ENCODE measurements around the gene PGP. TPM values are rescaled to one million over a fixed set of nuclear protein-coding genes. Genes with fewer than 3 reads are reported as not detected.
A peak's percentile ranks its signal among the peaks of the same experiment; 100 is the strongest.

Gene PGP
- total RNA-seq, 2 experiments from 2014 or later: 8.1 to 8.5 TPM

DNA sequence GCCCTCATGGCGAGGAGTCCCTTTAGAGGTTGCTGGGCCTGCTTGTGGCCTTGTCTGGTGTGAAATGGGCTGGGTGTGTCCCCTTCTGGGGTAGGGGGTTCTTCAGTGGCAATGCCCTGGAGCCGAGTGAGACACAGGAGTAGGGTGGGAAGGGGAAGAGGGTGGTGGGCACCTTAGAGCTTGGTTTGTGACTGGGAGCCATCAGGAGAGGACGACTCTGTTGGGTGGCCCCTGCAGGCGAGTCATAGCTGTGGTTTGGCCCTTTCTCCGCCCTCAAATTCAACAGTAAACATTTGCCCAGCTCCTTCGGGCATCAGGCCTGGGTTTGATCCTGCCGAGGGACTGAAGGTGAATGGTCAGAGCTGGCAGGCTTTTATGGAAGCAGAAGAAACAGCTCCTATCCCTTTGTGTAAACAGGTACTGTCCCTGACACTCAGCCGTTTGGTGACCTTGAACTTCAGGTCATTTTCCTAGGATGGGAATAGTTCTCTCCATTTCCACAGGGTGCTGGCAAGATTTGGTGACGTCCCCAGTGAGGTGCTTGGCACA, 11.7 kb upstream of the PGP start:
- Mint-ChIP-seq H3K27me3 (no peaks in the 10 kb centered on the region), H3K4me1 (ENCODE audit: low read depth) (peaks cover 15% of the 10 kb centered on the region), H3K36me3 (ENCODE audit: low read depth) (peaks cover 15% of the 10 kb centered on the region), H3K9me3 (no peaks in the 10 kb centered on the region), H3K4me3 (peak overlapping the region; percentile 71), H3K27ac (no peak overlapping the region)
- POLR2A ChIA-PET: interaction anchor here (1.1 to 1.3 kb wide), 2 partner anchors 11 to 24 kb away, joined by 3 to 5 read pairs; partner anchors contain the start of gene DNASE1L2
- Histone ChIP-seq H3K27ac (ENCODE audit: low read depth in 1 of 2, low read length in 2 of 2) (no peak overlapping the region), H3K4me3 (ENCODE audit: low read length) (no peak overlapping the region), H3K36me3 (ENCODE audit: insufficient read depth, low read length) (peaks cover 33% of the 10 kb centered on the region), H3K9me3 (ENCODE audit: control insufficient read depth in 1 of 2, insufficient read depth in 1 of 2, low read length in 2 of 2) (no peaks in the 10 kb centered on the region), H3K27me3 (ENCODE audit: control insufficient read depth in 1 of 2, insufficient read depth in 2 of 2, low read length in 2 of 2) (no peaks in the 10 kb centered on the region), H3K4me1 (ENCODE audit: insufficient read depth, low read length) (peaks cover 30% of the 10 kb centered on the region)
- DNase-seq: no peak
- intact Hi-C loops (cut with DNase I, micrococcal nuclease): no loop called here
- TF ChIP-seq, protein P1, sequence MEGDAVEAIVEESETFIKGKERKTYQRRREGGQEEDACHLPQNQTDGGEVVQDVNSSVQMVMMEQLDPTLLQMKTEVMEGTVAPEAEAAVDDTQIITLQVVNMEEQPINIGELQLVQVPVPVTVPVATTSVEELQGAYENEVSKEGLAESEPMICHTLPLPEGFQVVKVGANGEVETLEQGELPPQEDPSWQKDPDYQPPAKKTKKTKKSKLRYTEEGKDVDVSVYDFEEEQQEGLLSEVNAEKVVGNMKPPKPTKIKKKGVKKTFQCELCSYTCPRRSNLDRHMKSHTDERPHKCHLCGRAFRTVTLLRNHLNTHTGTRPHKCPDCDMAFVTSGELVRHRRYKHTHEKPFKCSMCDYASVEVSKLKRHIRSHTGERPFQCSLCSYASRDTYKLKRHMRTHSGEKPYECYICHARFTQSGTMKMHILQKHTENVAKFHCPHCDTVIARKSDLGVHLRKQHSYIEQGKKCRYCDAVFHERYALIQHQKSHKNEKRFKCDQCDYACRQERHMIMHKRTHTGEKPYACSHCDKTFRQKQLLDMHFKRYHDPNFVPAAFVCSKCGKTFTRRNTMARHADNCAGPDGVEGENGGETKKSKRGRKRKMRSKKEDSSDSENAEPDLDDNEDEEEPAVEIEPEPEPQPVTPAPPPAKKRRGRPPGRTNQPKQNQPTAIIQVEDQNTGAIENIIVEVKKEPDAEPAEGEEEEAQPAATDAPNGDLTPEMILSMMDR (IDR thresholded peaks at IDR 0.05): no peak
- no peak for ATAC-seq (ENCODE audit: poor library complexity)
- CTCF ChIA-PET: no interaction called here

DNA sequence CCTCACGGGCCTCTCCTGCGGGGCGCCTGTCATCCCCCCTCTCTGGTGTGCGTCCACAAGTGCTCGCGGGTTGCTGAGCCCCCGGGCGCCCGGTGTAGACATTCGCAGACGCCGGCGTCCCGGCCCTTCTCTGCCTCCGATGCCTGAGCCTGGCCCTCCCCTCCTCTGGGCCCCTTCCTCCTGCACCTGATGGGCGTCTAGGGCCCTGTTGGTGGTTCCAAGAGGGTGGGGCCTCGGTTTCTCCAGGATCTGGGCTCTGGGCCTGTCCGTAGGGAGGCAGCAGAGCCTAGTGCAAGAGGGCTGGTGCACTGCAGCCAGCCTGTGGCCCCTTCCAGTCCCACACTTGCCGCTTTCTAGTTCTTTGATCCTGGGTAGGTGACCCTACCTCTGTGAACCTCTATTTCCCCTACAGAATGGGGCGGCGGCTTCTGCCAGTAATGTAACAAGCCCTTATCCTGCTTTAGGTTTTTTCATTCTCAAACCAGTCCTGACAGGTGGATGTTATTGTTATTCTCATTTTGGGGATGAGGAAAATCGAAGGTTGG, 9.4 kb upstream of the PGP start:
- DNase-seq (peak in 8 of 14 experiments; percentile 9 to 58 (median 22)), ATAC-seq (ENCODE audit: poor library complexity) (peak; percentile 15)
- Mint-ChIP-seq H3K9me3 (no peaks in the 10 kb centered on the region), H3K36me3 (ENCODE audit: low read depth) (no peaks in the 10 kb centered on the region), H3K4me3 (peak overlapping the region; percentile 89), H3K4me1 (ENCODE audit: low read depth) (peaks cover 15% of the 10 kb centered on the region), H3K27ac (peak overlapping the region; percentile 62), H3K27me3 (no peaks in the 10 kb centered on the region)
- H3K36me3 ChIP-seq (ENCODE audit: insufficient read depth, low read length): peaks cover 12% of the 10 kb centered on the region
- POLR2A ChIA-PET: interaction anchor here (1.6 kb wide), 1 partner anchor 9 kb away, joined by 4 read pairs; the partner anchor contains the start of gene PGP
- H3K4me1 ChIP-seq (ENCODE audit: insufficient read depth, low read length): peaks cover 30% of the 10 kb centered on the region
- intact Hi-C loops (cut with DNase I, micrococcal nuclease): loop anchor here (1.0 kb wide), 2 partner anchors 19 to 44 kb away; partner anchors contain the start of genes MLST8 (in 2 of the 2) and RNPS1 (in 1 of the 2)
- no peaks in the 10 kb centered on the region for H3K27me3 ChIP-seq (ENCODE audit: control insufficient read depth in 1 of 2, insufficient read depth in 2 of 2, low read length in 2 of 2)
- CTCF ChIA-PET: no interaction called here
- H3K4me3 ChIP-seq (ENCODE audit: low read length): peak overlapping the region; percentile 80
- TF ChIP-seq, protein P1 (IDR thresholded peaks at IDR 0.05): no peak
- no peaks in the 10 kb centered on the region for H3K9me3 ChIP-seq (ENCODE audit: control insufficient read depth in 1 of 2, insufficient read depth in 1 of 2, low read length in 2 of 2)
- H3K27ac ChIP-seq (ENCODE audit: low read depth in 1 of 2, low read length in 2 of 2): peak overlapping the region; percentile 42 to 55

DNA sequence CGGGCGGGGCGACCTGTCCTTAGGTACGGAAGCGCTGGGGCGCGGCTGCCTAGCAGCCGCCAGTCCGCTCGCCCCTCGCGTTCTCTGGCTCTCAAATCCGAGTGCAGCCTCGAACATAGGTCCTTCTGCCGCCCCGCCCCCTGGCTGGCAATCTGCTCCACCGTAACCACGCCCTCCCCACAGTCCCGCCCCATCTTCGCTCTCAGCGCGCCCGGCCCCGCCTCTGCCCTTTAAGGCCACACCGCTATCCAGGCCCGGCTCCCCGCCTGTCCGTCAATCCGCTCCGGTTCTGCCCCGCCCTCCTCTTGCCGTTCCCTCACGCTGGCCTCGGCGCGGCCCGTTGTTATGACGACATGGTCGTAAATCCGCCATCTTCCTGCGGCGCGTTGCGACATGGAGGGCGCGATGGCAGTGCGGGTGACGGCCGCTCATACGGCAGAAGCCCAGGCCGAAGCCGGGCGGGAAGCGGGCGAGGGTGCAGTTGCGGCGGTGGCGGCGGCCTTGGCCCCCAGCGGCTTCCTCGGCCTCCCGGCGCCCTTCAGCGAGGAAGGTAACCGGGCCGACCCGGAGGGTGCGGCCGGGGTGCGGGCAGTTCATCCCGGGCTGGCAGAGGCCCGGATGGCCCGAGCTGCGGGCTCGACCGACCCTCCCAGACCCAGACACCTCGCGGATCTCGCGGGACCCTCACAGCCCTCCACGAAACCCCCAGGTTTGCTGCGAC, 8.7 kb upstream of the PGP start, which contains the start of gene E4F1:
Gene E4F1, plus strand, starts transcription at position 371 of the 721 bp plus-strand sequence. Its CDS starts 23 bp downstream, at position 394.
- CTCF ChIA-PET: no interaction called here
- H3K27me3 Mint-ChIP-seq: no peaks in the 10 kb centered on the region
- no peaks in the 10 kb centered on the region for H3K9me3 Mint-ChIP-seq
- H3K27ac Mint-ChIP-seq: peak within 1 kb of the TSS; percentile 62
- no peaks in the 10 kb centered on the region for H3K9me3 ChIP-seq (ENCODE audit: control insufficient read depth in 1 of 2, insufficient read depth in 1 of 2, low read length in 2 of 2)
- intact Hi-C loops (cut with DNase I, micrococcal nuclease): loop anchor here (1.0 kb wide), 2 partner anchors 18 to 45 kb away; partner anchors contain the start of genes MLST8 (in 2 of the 2) and RNPS1 (in 1 of the 2)
- H3K27me3 ChIP-seq (ENCODE audit: control insufficient read depth in 1 of 2, insufficient read depth in 2 of 2, low read length in 2 of 2): no peaks in the 10 kb centered on the region
- TF ChIP-seq, protein P1 (IDR thresholded peaks at IDR 0.05): no peak
- peak; percentile 97 to 100 (median 99) for DNase-seq
- POLR2A ChIA-PET: interaction anchor here (0.8 to 1.6 kb wide), 5 partner anchors 9 to 309 kb away, joined by 3 to 5 read pairs (median 4); partner anchors contain the start of genes AMDHD2, MLST8 and PGP
- peaks cover 15% of the 10 kb centered on the region for H3K4me1 Mint-ChIP-seq (ENCODE audit: low read depth)
- H3K27ac ChIP-seq (ENCODE audit: low read depth in 1 of 2, low read length in 2 of 2): peak within 1 kb of the TSS; percentile 42 to 55
- H3K36me3 ChIP-seq (ENCODE audit: insufficient read depth, low read length): peaks cover 5% of the 10 kb centered on the region
- H3K4me3 Mint-ChIP-seq: peak within 1 kb of the TSS; percentile 89
- no peaks in the 10 kb centered on the region for H3K36me3 Mint-ChIP-seq (ENCODE audit: low read depth)
- peak within 1 kb of the TSS; percentile 80 for H3K4me3 ChIP-seq (ENCODE audit: low read length)
- ATAC-seq (ENCODE audit: poor library complexity): peak; percentile 95
- peaks cover 30% of the 10 kb centered on the region for H3K4me1 ChIP-seq (ENCODE audit: insufficient read depth, low read length)
